HG03439 (cell line): ENCODE results near the gene RABL6.
A peak's percentile ranks its signal among the peaks of the same experiment; 100 is the strongest.
"Not testable (repeated sequence)": the region's sequence is repeated elsewhere in the genome, so short reads cannot be mapped to it uniquely, and the experiment has no call there.

Source experiments
- ATAC-seq: cut with Tn5 transposase; IDR thresholded peaks from one replicate; pipeline ENCODE4 v1.9.1; 2021; ENCODE audit warnings: mild to moderate bottlenecking, moderate library complexity; ENCODE audit not compliant: unreplicated experiment

RABL6 gene

DNA sequence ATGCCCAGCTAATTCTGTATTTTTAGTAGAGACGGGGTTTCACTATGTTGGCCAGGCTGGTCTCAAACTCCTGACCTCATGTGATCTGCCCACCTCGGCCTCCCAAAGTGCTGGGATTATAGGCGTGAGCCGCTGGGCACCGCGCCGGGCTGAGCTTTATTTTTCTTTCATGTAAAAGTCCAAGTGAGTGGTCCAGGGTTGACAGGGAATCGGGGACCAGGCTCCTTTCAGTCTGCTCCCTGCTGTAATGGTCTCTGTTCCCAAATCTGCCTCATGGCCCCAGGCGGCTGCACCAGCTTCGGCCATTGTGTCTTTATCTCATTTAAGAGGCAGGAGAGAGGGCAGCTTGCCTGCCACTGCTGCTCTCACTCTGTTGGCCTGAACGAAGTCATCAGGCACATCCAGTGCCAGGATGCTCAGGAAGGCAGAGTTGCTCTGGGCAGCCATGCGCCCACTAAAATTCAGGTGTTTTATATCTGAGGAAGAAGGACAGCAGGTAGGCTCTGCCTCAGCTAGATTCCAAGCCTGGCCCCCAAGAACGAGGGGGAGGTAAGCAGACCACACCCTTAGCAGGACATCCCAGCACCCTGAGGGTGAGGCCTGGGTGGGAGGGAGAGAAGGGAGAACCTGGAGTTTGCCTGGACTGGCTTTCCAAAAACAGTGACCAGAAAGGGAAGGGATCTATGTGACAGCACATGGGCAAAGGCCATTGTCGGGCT, 13.3 kb upstream of the RABL6 start:
- ATAC-seq: no peak

DNA sequence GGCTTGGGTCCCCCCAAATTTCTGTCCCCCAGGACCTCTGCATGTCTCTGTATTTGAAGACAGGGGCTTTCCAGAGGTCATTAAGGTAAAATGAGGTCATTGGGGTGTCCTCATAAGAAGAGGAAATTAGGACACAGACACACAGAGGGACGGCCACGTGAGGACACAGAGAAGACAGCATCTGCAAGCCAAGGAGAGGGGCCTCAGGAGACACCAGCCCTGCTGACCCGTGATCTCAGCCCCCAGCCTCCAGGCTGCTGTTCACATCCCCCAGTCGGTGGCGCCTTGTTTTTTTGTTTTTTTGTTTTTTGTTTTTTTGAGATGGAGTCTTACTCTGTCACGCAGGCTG, 12.8 kb upstream of the RABL6 start:
- no peak for ATAC-seq

DNA sequence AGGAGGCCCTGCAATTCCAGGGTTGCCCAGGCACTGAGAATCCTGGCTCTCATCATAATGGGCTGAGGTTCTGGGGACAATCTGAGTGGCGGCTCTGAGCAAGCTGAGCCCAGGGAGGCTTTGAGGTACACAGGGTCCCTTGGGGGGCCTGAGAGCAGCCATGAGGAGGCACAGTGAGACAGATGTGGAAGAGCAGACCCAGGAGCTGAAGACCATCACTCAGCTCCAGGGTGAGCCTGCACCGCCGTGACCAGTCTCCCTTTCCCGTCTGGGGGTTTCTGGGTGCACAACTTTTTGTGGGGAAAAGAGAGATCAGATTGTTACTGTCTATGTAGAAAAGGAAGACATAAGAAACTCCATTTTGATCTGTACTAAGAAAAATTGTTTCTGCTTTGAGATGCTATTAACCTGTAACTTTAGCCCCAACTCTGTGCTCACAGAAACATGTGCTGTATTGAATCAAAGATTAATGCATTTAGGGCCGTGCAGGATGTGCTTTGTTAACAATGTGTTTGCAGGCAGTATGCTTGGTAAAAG, 11.4 kb upstream of the RABL6 start, which contains the start of gene CCDC183:
CCDC183 (plus strand) TSS at position 101 of the 537 bp plus-strand sequence; CDS start at position 161, 60 bp downstream.
- no peak for ATAC-seq

DNA sequence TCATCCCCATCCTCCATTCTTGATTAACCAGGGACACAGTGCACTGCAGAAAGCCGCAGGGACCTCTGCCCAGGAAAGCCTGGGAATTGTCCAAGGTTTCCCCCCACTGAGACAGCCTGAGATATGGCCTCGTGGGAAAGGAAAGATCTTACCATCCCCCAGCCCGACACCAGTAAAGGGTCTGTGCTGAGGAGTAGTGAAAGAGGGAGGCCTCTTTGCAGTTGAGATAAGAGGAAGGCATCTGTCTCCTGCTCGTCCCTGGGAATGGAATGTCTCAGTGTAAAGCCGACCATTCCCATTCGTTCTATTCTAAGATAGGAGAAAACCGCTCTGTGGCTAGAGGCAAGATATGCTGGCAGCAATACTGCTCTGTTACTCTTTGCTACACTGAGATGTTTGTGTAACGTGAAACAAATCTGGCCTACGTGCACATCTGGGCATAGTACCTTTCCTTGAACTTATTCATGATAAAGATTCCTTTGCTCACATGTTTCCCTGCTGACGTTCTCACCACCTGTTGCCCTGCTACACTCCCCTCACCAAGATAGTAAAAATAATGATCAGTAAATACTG, 10.9 kb upstream of the RABL6 start:
- ATAC-seq: not testable (repeated sequence)

DNA sequence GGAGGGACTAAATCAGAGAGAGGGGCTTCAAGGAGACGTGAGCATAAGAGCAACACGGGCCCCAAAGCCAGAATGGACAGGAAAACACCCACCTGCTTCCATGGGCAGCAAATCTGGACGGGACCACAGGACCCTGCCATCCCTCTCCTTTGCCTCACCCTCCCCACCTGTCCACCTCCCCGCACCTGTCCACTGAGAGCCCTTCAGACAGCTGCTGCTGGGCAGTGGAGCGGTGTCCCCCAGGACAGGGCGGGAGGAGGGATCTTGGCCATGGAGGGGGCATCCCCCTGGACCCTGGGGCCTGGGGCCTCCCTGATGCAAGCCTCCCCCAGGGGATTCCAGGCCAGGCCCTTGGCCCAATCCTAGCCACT, 9.1 kb upstream of the RABL6 start:
- ATAC-seq: no peak

DNA sequence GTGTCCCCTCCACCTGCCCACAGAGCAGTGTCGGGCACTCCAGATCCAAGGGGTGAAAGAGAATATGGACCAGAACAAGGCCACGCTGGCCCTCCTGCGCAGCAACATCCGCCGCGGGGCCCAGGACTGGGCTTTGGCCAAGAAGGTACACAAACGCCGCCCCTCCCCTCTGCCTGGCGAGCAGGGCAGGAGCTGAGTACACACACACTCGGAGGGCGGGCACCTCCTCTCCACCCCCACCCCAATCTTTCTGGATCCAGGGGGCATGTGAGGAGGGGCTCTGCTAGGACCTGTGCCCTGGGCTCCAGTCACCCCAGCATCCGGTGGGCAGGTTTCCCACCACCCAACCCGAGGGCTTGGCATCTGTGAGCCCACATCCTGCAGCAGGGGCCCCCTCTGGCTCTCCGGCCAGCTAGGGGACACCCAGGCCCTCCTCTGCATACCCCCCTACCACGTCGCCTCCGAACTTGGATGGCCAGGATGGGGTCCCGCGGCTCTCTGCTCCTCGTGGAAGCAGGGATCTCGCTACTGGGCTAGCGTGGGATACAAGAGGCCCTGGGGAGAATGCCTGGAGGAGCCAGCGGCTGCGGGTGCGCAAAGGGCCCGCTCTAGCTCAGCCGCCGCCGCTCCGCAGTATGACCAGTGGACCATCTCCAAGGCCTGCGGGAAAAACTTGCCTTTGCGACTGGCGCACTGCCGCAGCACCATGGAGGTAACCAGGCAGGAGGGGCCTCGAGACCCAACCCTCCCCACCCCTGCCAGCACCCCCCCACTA, 8.5 kb upstream of the RABL6 start:
- no peak for ATAC-seq

DNA sequence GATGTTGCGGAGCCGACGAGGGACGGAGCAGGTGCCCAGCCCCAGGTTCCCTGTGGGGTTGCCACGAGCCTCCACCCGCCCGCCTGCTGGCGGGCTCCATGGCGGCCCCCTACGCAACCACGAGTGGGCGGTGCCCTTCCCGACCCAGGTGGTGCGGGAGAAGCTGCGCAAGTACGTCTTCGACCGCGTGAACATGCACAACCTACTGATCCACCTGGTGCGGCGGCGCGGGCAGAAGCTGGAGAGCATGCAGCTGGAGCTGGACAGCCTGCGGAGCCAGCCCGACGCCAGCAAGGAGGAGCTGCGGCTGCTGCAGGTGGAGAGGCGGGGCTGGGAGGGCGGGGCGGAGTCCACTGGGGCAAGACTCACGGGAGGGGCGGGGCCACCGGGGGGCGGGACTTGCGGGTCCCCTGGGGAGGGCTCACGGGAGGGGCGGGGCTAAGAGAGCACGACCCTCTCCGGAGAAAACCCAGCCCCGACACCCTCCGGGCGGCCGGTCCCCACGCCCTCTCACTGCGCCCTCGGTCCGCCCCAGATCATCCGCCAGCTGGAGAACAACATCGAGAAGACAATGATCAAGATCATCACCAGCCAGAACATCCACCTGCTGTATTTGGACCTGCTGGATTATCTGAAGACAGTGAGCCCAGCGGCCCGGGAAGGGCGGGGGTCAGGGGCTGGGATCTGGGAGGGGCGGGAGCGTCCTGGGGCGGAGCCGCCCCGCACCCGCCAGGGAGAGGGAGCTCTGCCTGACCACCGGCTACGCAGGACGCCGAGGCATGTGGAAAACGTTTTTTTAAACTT, 7.7 kb upstream of the RABL6 start:
- no peak for ATAC-seq

DNA sequence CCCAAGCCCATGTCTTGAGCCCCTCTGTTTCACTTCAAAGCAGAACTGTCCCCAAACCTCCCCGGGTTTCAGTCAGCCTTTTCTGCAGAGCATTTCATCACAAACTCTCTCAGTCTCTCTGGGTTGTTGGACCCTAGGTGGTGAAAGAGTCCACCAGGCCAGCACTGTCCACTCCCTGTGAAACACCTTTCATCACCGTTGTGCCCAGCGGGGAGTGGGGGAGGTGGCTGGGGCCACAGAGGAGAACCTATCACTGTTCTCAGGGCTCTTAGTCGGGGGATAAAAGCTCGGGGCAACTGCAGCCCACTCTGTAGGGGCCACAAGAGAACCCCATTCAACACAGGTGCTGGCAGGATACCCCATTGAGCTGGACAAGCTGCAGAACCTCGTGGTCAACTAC, 5.4 kb upstream of the RABL6 start:
- ATAC-seq: no peak

DNA sequence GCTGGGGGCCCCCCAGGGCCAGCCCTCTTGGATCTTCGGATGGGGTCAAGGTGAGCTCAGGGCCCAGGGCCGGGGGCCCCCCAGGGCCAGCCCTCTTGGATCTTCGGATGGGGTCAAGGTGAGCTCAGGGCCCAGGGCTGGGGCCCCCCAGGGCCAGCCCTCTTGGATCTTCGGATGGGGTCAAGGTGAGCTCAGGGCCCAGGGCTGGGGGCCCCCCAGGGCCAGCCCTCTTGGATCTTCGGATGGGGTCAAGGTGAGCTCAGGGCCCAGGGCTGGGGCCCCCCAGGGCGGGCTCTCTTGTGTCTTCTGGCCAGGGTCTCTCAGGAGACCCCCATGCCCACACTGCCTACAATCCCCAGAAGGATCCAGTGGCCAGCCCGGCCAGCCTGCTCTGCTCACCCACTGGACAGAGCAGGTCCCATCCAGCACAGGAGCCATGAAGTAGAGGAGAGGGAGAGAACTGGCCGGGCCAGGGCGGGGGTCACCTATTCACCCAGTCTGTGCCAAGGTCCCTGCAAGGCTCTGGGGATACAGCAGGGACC, 4.7 kb upstream of the RABL6 start:
- ATAC-seq: not testable (repeated sequence)

DNA sequence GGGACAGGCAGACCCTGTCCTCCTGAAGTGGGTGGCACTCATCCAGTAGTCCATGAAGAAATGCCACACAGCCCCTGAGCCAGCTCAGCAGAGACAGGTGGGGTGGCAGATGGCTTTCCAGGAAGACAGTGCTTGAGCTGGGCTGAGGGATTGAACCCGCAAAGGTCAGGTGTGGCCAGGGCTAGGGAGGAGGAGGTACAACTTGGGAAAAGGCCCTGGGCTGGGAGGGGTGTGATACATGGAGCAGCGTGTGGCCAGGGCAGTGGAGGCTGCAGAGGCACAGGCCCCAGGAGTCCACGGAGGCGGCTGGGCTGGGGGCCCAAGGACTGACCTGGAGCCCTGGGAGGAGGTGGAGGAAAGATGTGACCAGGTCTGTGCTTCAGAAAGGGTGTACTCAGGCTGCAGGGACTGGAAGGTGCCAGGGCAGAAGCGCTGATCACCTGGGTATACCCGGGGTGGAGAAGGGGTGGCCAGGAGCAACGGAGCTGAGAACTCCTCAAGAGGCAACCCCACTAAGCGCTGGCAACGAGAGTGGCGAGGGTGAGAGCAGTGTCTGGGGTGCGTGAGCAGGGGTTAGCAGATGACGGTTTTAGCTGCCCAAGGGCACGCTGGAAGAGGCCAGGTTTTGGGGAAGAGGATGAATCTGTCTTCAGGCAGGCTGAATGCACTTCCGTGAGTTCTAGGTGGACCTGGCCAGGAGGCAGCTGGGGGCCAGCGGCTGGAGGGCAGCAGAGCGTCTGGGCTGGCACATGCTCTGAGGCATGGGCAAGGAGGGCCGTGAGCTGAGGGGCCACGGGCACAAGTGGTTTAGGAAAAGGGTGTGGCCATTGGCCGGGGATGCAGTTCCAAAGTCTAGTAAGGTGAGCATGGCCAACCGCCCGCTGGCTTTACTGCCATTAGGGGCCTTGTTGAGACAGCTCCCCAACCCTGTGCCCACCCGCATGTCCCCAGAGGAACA, 3.9 kb upstream of the RABL6 start:
- no peak for ATAC-seq

DNA sequence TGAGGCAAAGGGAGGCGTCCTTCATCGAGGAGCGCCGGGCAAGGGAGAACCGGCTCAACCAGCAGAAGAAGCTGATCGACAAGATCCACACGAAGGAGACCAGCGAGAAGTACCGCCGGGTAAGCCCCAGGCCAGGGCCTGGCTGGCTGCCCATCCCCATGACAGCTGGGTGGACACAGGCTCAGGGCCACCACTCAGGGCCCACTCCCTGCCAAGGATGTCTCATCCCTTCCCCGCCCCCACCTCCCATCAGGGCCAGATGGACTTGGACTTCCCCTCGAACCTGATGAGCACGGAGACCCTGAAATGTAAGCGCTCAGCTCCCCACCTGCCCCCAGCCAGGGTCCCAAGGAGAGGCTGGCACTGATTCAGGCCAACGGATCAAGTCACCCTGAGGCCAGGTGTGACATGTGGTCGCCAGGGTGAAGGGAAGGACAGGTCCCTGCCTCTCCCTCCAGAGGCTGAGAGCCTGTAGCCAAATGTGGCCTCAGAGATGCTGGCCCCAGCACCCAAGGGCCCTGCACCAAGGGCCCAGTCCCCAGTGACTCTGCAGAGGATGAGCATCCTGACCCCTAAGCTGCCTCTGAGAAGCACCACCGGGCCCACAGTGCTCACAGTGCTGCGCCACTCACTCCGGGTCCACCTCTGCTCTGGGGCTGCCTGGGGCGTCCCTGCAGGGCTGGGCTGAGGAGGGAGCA, 3.1 kb upstream of the RABL6 start:
- ATAC-seq: no peak

DNA sequence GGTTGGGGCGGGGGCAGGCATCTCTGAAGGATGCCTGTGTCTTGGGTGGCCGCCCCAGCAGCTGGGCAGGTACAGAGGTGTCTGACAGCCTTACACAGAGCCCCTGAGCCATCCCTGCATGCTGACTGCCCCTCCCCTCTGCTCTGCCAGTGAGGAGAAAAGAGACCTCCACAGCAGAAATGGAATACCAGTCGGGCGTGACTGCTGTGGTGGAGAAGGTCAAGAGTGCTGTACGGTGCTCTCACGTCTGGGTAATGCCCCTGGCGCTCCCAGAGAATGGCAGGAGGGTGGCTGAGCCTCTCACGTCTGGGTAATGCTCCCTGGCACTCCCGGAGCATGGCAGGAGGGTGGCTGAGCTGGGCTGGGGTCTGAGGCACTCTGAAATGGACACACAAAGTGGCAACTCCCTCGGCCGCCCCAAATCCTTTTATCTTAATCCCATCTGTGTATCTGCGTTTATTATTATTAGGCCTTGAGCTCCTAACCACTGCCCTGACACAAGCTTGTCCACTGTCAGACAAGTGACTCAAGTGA, 2.5 kb upstream of the RABL6 start:
- no peak for ATAC-seq

DNA sequence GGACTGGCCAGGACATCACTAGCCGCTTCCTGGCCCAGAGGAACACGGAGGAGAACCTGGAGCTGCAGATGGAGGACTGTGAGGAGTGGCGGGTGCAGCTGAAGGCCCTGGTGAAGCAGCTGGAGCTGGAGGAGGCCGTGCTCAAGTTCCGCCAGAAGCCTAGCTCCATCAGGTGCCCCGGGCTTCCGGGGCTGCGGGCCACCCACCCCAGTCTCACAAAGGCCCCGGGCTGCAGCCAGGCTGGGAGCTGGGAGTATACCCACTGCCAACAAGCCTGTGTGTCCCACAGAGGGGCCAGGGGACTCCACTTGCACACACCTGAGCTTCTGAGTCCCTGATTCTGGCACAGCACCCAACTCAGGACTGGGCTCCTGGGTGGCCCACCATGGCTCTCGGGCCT, 1.7 kb upstream of the RABL6 start:
- ATAC-seq: no peak

DNA sequence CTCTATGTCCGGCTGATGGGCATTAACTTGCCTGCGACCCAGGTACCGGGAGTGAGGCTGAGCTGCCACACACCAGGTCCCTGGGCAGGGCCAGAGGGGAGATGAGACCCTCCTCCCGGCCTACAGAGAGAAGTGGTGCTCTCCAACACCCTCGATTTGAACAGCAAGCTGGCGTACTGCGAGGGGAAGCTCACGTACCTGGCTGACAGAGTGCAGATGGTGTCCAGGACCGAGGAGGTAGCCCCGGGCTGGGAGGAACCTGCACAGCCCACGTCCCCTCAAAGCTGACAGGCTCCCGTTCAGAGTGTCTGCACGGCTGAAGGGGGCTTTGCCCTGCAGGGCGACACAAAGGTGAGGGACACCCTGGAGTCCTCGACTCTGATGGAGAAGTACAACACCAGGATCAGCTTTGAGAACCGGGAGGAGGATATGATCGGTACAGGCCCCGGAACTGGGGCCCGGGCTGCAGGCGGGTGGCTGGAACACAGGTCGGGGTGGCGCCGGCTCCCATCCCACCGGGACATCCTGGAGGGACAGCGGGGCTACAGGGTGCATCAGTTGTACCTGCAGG, 1.0 kb upstream of the RABL6 start:
- ATAC-seq: peak; percentile 1

DNA sequence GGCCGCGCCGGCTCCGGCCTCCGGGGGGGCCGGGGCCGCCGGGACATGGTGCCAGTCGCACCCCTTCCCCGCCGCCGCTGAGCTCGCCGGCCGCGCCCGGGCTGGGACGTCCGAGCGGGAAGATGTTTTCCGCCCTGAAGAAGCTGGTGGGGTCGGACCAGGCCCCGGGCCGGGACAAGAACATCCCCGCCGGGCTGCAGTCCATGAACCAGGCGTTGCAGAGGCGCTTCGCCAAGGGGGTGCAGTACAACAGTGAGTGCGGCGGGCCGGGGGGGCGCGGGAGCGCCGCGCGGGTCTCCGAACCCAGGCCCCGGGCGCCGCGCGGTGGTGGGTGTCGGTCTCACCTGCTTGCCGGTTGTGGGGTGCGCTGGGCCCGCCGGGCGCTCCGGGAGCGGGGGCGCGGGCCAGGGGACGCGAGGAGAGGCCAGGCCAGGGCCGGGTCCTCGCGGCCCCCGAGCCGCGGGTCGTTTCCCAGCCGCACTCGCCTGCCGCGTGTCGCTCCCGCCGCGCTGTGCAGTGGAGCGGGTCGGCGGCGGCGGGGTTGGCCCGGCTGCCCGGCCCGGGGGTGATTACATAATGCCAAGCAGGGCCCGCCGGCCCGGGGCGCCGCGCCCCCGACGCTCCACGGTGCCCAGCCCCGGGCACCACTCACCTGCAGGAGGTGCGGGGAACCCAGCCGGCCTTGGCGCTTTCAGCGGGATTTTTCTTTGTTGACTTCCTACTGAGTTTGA, 492 bp downstream of the RABL6 start:
- ATAC-seq: peak; percentile 32

DNA sequence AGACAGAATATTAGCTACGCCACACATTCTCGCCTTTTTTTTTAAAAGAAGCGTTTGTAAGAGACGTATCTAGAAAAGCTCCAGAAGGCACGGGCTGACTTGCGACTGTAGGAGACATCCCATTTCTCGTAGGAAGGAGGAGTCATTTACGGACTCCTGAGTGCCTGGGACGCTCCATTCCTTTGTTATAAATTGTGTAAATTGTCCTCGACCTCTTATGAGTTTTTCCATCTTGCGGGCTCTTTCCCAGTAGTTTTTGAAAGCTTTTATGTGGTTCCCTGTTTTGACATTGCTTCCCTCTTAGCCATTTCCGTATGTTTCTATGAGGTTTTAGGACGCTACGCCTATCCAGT, 1.0 kb downstream of the RABL6 start:
- ATAC-seq: no peak

DNA sequence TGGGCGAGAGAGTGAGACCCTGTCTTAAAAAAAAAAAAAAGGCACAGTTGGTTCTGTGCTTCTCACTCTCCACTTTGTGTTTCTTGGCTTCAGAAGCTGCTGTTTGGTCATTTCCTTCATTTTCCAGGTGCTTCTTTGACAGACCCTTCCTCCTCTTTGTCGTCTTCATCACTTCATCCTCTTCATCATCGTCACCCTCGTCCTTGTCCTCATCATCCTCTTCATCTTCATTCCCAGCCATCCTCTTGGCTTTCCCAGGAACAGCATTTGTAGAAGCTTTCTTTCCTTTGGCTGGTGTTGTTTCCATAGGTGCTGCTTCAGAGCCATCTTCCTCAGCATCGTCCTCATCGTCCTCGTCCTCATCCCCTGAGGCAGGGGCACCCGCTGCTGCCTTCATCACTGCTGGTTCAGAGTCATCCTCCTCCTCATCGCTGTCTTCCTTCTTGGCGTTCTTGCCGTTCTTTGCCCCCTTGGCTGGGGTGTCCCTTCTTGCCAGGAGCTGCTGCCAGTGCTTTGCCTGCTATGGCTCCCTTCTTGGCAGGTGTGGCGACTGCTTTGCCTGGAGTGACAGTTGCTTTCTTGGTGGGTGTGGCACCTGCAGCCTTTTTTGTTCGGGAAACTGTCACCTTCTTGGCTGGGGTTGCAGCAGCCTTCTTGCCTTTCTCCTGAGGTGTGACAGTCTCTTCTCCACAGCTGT, 7.1 kb downstream of the RABL6 start:
- ATAC-seq: no peak
